GM19035 (cell line): Measurements from ENCODE around the gene HHIP.

ENCODE experiments used
- ATAC-seq: cut with Tn5 transposase; IDR thresholded peaks from one replicate; pipeline ENCODE4 v1.9.1; 2021; ENCODE audit not compliant: unreplicated experiment

Gene HHIP

DNA sequence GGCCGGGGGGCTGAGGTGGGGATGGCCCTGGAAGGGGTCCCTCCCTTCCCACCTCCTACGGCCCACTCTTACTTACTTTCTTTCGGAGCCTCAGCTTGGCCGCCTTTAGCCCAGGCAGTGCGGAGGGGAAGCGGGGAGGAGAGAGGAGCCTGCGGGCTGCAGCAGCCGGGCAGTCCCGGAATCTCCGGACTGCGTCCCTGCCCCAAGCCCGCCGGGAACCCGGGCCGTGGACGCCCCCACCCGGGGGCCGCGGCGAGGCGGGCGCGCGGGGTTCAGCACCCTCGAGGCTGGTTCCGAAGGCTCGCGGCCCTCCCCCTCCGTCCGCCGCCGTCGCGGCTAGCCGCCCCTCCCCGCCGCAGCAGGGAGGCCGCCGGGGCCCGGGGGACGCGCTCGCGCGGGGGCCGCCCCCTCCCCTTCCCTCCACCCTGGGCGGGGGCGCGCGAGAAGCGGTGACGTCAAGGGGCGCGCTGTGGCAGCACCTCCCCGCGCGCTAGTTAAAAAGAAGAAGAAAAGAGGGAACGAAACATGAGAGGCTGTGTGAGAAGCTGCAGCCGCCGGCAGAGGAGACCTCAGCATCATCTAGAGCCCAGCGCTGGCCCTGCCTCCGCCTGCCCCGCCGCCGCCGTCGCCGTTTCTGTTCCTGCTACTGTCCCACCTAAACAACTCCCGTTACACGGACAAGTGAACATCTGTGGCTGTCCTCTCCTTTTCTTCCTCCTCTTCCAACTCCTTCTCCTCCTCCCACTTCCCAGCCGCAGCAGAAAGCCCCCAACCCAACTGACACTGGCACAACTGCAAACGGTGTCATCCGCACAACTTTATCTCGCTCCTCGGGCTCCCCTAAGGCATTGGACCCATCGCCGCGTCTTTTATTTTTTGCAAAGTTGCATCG is at the start of gene HHIP:
Gene HHIP, plus strand, starts transcription at position 526 of the 892 bp plus-strand sequence. CDS start 520 bp downstream, outside the sequence.
- ATAC-seq, result no peak

DNA sequence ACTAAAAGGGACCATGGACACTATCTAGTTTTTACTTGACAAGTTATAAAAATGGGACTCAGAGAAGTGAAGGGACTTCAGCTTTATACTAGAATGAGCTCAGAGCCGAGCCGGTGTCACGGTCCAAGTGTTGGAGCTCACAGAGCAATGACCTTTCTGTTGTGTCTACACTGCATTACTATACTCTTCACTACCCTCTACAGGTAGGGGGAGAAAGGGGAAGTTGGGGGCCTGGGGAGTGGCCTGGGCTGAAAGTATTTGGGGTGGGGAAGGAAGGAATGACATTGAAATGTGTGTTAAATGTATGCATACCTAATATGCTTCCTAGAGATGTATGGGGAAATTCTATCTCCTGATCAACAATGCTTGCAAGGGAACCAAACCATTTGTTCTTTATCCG is 48.8 kb upstream of the HHIP start:
- no peak for ATAC-seq

- no peak for ATAC-seq
Measured at GRCh38 chr4:144599621-144600020, 46.3 kb upstream of the HHIP start.

DNA sequence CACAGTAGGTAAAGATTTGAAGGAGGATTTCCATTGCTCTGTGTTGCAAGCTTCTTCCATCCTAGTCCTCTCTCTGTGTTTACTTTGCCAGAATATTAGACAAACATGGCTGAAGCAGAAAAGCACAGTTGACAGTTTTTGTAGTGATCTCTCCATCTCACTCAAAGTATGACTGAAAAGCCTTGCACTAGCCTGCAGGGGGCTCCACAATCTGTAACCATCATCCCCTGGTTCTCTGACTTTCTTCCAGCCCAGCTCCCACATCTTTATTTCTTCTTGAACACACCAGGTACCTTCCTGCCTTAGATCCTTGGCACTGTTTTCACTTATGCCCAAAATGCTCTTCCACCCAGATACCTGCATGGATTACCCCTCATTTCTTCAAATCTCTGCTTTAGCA is 34.1 kb upstream of the HHIP start:
- peak; percentile 58 for ATAC-seq

GRCh38 chr4:144614850-144615585 is 30.9 kb upstream of the HHIP start:
- no peak for ATAC-seq

DNA sequence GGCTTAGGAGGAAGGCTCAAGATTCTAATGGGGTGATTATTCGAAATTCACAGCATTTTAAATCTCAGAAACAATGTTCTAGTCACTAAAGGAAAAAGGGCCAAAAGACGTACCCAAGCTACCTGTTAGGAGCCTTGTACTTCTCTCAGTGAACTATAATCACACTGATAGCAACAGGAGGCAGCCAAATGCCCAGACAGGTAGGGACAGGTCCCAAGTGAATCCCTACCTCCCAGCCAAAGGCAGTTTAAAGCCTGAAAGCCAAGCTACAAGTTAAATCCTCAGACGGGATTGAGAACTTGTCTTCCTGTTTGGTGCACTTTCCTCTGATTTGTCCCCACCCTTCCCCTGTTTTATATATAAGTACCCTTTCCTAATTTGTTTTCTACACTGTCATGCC is 24.3 kb upstream of the HHIP start:
- ATAC-seq, result no peak

DNA sequence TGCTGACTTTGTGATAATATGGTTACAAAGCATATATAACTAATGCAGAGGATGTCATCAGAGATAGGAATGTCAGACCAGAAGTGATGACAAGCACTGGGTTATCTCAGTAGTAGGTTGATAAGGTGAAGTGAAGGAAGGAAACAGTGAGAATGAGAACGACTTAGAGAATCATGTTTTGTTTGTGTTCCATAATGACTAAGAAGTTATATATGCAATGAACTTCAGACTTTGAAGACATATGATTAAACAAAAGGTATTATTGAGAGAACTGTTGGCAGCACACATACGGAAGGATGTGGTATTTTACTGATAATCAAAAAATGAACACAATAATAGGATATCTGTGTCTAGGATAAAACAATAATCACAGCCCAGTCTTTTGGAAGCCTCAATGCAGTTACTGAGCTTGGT is 18.3 kb upstream of the HHIP start:
- no peak for ATAC-seq

- no peak for ATAC-seq
Measured at GRCh38 chr4:144633215-144633614, 12.7 kb upstream of the HHIP start.

DNA sequence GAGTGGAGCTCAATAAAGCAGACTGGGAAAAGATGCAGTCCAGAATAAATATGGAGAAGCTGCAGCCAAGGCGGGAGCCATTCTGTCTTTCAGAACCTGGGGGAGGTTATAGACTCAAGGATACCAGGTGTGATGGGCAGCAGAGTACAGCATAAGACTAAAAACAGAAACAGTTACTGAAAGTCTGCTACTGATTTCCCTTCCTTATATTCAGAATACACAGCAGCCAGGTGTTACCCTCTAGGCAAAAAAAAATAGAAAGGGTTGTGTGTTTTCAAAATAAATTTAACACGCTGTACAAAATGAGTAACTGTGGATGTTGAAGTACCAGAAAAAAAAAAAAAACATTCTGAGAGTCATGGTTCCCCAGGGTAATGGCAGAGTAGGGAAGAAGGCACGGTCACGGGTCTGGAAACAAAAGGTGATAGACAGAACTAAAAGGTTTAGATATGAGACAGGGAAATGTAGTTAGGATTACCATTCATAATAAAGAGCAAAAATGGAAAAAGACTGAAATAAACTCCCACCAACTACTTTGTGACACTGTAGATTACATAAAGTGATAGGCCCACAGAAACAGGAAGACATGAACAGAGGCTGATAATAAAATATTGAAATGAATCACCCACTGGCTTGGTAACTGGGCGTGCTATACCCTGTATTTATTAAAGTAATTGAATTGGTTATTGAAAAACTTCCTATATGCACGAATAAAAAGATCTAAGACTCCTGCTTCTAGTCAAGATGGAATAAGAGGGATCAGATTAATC is 10.8 kb upstream of the HHIP start:
- peak; percentile 99 for ATAC-seq

- no peak for ATAC-seq
Measured at GRCh38 chr4:144644368-144645101, 1.4 kb upstream of the HHIP start.

DNA sequence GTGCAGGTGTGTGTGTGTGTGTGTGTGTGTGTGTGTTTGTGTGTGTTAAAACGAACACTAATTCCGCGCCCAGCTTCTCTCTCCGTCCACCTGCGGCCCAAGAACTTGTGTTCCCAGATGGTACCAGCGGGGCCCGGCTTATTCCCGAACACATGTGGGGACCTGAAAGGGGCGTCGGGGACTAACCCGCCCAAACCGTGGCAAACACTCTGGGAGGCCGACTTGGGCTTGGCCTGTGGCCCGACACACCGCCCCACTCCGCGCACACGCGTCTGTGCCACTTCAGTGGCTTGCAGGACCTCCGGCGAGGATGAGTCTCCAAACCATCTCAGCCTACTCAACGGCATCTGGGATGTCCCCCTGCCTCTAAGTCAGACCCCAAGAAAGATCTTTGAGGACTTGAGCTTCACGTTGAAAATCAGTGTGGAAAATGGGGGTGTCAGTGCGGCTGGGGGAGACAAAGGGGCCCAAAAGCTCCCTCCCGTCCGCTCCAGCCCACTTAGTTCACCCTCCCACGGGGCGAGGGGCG is 790 bp upstream of the HHIP start:
- no peak for ATAC-seq

DNA sequence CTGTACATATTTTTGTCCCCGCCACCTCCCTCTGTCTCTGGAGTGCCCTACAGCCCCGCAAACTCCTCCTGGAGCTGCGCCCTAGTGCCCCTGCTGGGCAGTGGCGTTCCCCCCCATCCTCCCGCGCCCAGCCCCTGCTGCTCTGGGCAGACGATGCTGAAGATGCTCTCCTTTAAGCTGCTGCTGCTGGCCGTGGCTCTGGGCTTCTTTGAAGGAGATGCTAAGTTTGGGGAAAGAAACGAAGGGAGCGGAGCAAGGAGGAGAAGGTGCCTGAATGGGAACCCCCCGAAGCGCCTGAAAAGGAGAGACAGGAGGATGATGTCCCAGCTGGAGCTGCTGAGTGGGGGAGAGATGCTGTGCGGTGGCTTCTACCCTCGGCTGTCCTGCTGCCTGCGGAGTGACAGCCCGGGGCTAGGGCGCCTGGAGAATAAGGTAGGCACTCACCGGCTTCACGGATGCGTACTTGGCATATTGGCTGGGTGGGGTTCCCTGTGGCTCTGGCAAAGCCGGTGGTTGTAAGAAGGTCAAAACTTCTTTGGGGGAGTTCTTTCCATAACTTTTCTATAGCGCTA is 653 bp downstream of the HHIP start:
- ATAC-seq, result no peak

- ATAC-seq, result no peak
Measured at GRCh38 chr4:144647095-144647561, 1.2 kb downstream of the HHIP start.

DNA sequence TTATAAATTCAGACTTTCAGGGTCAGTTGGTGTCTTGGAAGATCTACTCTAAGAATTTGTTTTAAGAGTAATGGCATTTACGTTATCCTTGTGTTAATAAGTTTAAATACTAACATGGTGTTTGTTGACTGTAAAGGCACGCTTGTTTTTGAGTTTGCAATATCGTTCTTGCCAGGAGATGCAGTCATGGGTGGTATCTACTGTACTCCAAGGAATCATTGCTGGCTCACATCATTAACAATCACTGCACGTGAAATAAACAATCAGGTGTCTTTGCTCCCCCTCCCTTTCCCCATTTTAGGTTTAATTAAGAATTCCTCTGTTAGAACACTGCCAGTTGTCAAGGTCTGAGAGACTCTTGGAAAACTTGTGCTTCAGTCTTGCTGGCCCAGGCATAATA is 1.6 kb downstream of the HHIP start:
- no peak for ATAC-seq

GRCh38 chr4:144648042-144648441 is 2.1 kb downstream of the HHIP start:
- no peak for ATAC-seq

DNA sequence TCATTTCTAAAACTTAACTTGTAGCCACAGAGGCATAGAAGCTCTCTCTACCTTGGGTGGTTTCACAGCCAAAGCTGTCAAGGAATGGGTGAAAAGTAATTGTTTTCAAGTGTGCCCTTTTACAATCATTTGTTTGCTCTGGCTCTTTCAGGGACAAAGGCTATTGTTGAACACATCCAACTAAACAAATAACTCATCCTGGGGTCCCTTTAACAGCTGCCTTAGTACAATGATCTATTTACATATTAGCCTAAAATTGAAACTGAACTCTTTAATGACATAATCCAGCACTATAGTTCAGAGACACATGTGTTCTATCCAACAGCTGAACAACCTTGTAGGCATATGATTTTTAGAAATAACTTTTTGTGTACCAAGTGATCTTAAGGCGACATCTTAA is 3.7 kb downstream of the HHIP start:
- no peak for ATAC-seq

- no peak for ATAC-seq
Measured at GRCh38 chr4:144650311-144651005, 4.5 kb downstream of the HHIP start.

- ATAC-seq, result no peak
Measured at GRCh38 chr4:144653781-144654545, 8.0 kb downstream of the HHIP start.

DNA sequence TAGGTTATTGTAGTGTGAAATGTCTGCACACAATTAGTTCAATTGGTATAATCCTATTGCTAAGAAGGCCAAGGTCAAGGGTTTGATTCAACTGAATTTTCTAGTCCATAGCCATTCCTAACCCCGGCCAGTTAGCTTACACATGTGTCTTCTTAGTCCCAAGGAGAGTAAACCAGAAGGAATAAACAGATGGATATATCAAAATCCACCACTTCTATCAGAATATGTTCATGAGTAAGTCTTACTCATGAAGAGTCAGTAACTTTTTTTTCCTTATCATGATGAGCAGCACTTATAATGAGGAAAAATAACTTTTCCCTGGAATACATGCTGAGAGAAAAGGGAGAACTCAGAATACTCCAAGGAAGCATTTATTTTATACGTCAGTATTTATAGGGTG is 9.5 kb downstream of the HHIP start:
- ATAC-seq, result no peak
